Measurements from ENCODE around the gene CHPF.

Gene CHPF

DNA sequence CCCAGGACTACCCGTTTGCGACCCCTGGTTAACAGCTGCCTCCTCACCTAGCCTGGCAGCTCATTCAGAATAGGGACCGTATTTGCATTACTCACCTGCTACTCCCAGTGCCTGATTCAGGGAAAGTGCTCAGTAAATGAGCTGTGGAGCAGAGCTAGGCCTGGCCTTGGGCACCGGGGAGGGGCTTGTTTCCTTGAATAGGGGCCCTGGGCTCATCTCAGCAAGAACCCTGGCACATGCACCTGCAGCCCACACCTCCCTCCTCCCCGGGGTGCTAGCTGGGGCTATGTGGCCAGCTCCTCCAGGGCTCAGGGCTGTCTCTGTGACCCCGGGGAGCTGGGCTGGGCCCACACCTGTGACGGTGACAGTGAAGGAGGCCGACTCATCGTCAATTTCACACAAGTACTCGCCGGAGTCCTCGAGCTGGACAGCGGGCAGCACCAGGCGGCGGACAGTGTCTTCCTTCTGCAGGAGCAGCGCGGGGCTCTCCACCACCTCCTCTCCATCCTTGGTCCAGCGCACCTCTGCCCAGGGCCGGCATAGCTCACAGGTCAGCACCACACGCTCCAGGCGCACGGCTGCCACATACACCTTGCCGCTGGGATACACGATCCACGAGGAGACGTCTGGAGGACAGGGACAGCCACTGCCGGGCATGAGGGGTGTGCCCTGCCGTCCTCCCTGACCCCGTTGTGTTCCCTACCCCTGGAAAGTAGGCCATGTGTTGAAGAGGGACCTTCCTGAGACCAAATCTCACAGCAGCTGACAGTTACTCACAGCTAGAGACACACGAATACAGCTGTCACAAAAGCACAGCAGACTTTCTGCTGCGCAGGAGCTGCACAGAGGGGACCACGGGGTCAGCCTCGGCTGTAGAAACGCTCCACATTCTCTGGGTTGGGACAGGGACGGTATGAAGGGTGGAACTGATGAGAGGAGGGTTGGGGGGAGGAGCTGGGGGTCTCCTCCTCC lies 18.7 kb upstream of the CHPF start:
- TF ChIP-seq, protein P1, sequence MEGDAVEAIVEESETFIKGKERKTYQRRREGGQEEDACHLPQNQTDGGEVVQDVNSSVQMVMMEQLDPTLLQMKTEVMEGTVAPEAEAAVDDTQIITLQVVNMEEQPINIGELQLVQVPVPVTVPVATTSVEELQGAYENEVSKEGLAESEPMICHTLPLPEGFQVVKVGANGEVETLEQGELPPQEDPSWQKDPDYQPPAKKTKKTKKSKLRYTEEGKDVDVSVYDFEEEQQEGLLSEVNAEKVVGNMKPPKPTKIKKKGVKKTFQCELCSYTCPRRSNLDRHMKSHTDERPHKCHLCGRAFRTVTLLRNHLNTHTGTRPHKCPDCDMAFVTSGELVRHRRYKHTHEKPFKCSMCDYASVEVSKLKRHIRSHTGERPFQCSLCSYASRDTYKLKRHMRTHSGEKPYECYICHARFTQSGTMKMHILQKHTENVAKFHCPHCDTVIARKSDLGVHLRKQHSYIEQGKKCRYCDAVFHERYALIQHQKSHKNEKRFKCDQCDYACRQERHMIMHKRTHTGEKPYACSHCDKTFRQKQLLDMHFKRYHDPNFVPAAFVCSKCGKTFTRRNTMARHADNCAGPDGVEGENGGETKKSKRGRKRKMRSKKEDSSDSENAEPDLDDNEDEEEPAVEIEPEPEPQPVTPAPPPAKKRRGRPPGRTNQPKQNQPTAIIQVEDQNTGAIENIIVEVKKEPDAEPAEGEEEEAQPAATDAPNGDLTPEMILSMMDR (IDR thresholded peaks at IDR 0.05; ENCODE audit: extremely low read depth, insufficient read depth, missing control alignments) = no peak
- in situ Hi-C loops (cut with MboI; ENCODE audit: low pct_unique_long_range_greater_than_20kb, low sequenced_read_pairs, unreplicated experiment) = no loop called here
- no peak for DNase-seq (ENCODE audit: low spot score)

GRCh38 chr2:219561179-219562048 lies 17.8 kb upstream of the CHPF start:
- TF ChIP-seq, protein P1 (IDR thresholded peaks at IDR 0.05; ENCODE audit: extremely low read depth, insufficient read depth, missing control alignments) = no peak
- in situ Hi-C loops (cut with MboI; ENCODE audit: low pct_unique_long_range_greater_than_20kb, low sequenced_read_pairs, unreplicated experiment) = no loop called here
- no peak for DNase-seq (ENCODE audit: low spot score)

DNA sequence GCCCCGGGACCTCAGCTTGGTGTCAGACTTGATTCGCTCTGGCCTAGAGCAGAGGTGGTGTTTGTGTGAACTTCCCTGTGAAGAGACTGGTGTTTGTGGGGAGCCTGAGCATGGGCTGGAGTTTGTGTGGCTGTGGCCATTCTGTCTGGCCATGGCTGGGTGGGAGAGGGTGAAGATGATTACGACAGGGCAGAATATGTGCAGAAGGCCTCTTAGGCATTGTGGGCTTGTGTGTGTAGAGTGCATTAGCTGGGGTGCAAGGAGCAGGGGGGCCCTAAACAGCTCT lies 17.2 kb upstream of the CHPF start:
- TF ChIP-seq, protein P1 (IDR thresholded peaks at IDR 0.05; ENCODE audit: extremely low read depth, insufficient read depth, missing control alignments) = no peak
- in situ Hi-C loops (cut with MboI; ENCODE audit: low pct_unique_long_range_greater_than_20kb, low sequenced_read_pairs, unreplicated experiment) = no loop called here
- DNase-seq (ENCODE audit: low spot score) = no peak

DNA sequence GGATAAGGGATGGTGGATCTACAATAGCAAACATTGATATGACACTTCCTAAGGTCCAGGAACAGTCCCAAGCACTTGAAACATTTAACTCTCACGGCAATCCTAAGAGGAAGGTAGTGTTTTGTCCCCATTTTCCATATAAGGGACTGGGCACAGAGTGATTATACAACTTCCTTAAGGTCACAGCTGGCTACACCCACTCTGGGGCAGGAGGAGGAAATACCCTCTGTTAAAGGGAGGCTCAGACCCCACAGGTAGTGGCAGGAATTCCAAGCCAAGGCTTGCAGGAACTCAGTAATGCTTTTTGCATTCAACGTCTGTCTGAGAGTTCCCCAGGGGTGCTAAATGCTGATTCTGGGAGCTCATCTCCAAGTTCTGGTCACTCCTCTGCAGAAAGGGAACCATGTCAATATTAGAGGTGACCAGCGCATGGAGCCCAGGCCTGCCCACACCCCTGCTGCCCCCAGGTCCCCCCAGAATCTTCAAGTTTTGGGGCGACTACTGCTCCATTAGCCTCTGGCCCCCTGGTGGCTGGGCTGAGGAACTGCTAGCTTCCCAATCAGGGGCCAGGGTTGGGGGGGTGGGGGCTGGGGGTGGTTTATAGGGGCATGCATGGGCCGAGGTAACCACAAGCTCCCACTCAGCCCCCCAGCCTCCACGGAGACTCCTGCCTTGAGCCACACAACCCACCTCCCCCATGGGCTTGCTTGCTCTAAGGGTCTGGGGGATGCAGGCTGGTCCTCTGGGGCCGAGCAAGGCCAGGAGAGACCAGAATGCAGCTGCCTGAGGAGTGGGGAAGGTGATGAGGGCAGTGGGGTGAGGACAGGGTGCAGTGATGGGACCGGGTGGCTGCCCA lies 16.7 kb upstream of the CHPF start:
- in situ Hi-C loops (cut with MboI; ENCODE audit: low pct_unique_long_range_greater_than_20kb, low sequenced_read_pairs, unreplicated experiment) = no loop called here
- TF ChIP-seq, protein P1 (IDR thresholded peaks at IDR 0.05; ENCODE audit: extremely low read depth, insufficient read depth, missing control alignments) = peak; percentile 69

DNA sequence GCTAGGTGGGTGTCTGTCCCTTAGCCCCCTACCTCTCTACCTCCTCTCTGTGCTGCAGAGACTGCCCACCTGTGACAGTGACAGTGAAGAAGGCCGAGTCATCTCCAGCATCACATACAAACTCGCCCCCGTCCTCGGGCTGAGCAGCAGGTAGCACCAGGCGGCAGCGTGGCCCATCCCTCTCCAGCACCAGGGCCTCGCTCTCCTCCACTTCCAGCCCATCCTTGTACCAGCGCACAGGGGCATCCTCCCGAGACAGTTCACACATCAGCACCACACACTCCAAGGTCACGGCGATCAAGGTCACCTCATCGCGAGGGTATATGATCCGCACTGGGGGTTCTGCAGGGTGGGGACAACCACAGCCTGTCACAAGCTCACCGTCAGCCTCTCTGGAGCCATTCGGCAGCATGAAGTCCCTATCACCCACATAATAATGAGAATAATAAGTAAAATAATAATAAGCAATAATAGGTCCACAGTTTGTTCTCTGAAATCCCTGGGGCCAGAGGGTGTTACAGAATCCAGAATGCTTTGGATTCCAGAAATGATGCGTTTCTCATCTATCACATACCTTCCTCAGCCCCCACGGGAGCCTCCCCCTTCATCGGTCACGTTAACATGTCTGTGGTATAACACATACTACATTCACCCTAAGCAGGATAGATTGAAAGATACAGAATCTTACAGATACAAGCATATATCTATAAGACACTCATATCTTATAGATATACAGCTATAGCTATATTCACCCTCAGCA lies 15.7 kb upstream of the CHPF start:
- DNase-seq (ENCODE audit: low spot score) = no peak
- TF ChIP-seq, protein P1 (IDR thresholded peaks at IDR 0.05; ENCODE audit: extremely low read depth, insufficient read depth, missing control alignments) = no peak
- in situ Hi-C loops (cut with MboI; ENCODE audit: low pct_unique_long_range_greater_than_20kb, low sequenced_read_pairs, unreplicated experiment) = no loop called here

More for the DNA sequence above, 16.7 kb upstream of the CHPF start:
- peak; percentile 80 for DNase-seq (ENCODE audit: low spot score)

Measured in GM13977 (cell line).